ENCODE measurements around the gene SAFB. TPM values are rescaled to one million over a fixed set of nuclear protein-coding genes. Genes with fewer than 3 reads are reported as not detected.
"Not testable (repeated sequence)": the region's sequence is repeated elsewhere in the genome, so short reads cannot be mapped to it uniquely, and the experiment has no call there.

The SAFB gene
- total RNA-seq, 6 experiments from 2014 or later, result 31.2 to 45.7 (median 32.8) TPM

- TF ChIP-seq CTCF (IDR thresholded peaks at IDR 0.05), result no peak
- TF ChIP-seq POLR2A (IDR thresholded peaks at IDR 0.05), result no peak
- no peaks in the 10 kb centered on the region for H3K9me3 ChIP-seq
- no peaks in the 10 kb centered on the region for H3K4me1 ChIP-seq
- no peaks in the 10 kb centered on the region for H3K27me3 ChIP-seq
- DNase-seq (peak in 1 of 3 donors; percentile 46), ATAC-seq (no peak)
- no peak overlapping the region for H3K27ac ChIP-seq
- peaks cover 0 to 55% (median 18%) of the 10 kb centered on the region in 4 donors for H3K36me3 ChIP-seq
- WGBS (ENCODE audit: insufficient coverage, low coverage, low lambda C conversion rate, missing lambda C conversion rate), result 62% methylated on average over 3 of the region's 38 CpGs
- intact Hi-C loops (cut with DNase I), result no loop called here
- no peak overlapping the region for H3K4me3 ChIP-seq
Observed at GRCh38 chr19:5698635-5699422, 75.9 kb downstream of the SAFB start.

GRCh38 chr19:5700455-5701092, 77.7 kb downstream of the SAFB start:
- H3K27me3 ChIP-seq, result no peaks in the 10 kb centered on the region
- ATAC-seq, result no peak
- no peaks in the 10 kb centered on the region for H3K4me1 ChIP-seq
- peaks cover 0 to 55% (median 16%) of the 10 kb centered on the region in 4 donors for H3K36me3 ChIP-seq
- intact Hi-C loops (cut with DNase I), result no loop called here
- no peaks in the 10 kb centered on the region for H3K9me3 ChIP-seq
- DNase-seq, result no peak
- WGBS (ENCODE audit: insufficient coverage, low coverage, low lambda C conversion rate, missing lambda C conversion rate), result 95% methylated on average over 4 of the region's 22 CpGs
- no peak for TF ChIP-seq POLR2A (IDR thresholded peaks at IDR 0.05)
- no peak for TF ChIP-seq CTCF (IDR thresholded peaks at IDR 0.05)
- H3K27ac ChIP-seq, result no peak overlapping the region
- H3K4me3 ChIP-seq, result no peak overlapping the region

GRCh38 chr19:5702053-5702410, 79.1 kb downstream of the SAFB start:
- WGBS (ENCODE audit: insufficient coverage, low coverage, low lambda C conversion rate, missing lambda C conversion rate), result no CpG with 5 or more reads among the region's 28 CpGs
- DNase-seq; H3K27me3 ChIP-seq; H3K9me3 ChIP-seq; H3K27ac ChIP-seq; H3K4me3 ChIP-seq; ATAC-seq; H3K4me1 ChIP-seq; intact Hi-C loops (cut with DNase I): not testable (repeated sequence)
- peaks cover 0 to 58% (median 13%) of the 10 kb centered on the region in 4 donors for H3K36me3 ChIP-seq

GRCh38 chr19:5703819-5704818, 81.2 kb downstream of the SAFB start:
- TF ChIP-seq POLR2A (IDR thresholded peaks at IDR 0.05) (no peak), CTCF (IDR thresholded peaks at IDR 0.05) (no peak)
- intact Hi-C loops (cut with DNase I), result no loop called here
- 93% methylated on average over 19 of the region's 40 CpGs for WGBS (ENCODE audit: insufficient coverage, low coverage, low lambda C conversion rate, missing lambda C conversion rate)
- ATAC-seq (no peak), DNase-seq (no peak)
- Histone ChIP-seq H3K9me3 (no peaks in the 10 kb centered on the region), H3K4me1 (no peaks in the 10 kb centered on the region), H3K36me3 (peaks cover 0 to 53% (median 16%) of the 10 kb centered on the region in 4 donors), H3K27ac (no peak overlapping the region), H3K4me3 (no peak overlapping the region), H3K27me3 (no peaks in the 10 kb centered on the region)
